ENCODE results near the gene SLIT3.

DNA sequence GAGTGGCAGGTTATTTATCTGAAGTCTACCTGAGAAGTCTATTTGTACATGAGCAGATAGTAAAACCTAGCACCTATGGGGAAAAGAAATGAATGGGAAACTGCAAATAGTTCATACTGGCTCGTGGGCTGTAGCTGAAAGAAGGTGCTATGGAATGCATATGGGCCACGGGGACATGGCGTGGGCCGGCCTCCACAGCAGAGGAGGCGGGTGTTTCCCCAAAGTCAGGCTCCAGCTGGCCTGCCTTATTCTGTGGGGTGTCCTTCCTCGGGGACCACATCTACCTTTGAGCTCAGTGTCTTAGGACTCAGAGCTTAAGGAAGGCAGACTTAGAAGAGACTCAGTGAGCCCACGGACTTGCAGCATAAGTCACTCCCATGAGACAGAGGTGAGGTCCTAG lies 371.3 kb downstream of the SLIT3 start:
- TF ChIP-seq, protein P1, sequence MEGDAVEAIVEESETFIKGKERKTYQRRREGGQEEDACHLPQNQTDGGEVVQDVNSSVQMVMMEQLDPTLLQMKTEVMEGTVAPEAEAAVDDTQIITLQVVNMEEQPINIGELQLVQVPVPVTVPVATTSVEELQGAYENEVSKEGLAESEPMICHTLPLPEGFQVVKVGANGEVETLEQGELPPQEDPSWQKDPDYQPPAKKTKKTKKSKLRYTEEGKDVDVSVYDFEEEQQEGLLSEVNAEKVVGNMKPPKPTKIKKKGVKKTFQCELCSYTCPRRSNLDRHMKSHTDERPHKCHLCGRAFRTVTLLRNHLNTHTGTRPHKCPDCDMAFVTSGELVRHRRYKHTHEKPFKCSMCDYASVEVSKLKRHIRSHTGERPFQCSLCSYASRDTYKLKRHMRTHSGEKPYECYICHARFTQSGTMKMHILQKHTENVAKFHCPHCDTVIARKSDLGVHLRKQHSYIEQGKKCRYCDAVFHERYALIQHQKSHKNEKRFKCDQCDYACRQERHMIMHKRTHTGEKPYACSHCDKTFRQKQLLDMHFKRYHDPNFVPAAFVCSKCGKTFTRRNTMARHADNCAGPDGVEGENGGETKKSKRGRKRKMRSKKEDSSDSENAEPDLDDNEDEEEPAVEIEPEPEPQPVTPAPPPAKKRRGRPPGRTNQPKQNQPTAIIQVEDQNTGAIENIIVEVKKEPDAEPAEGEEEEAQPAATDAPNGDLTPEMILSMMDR (IDR thresholded peaks at IDR 0.05; ENCODE audit: insufficient read depth, low read length, poor library complexity, severe bottlenecking): no peak
- no peak for TF ChIP-seq EZH2phosphoT487 (conservative IDR thresholded peaks at IDR 0.05; ENCODE audit: low read length)

Data from SU-DHL-6 (cell line).